Breast epithelium (tissue), 4 donors: ENCODE results near the gene CEACAM5. TPM values are rescaled to one million over a fixed set of nuclear protein-coding genes. Genes with fewer than 3 reads are reported as not detected.
"Not testable (repeated sequence)": the region's sequence is repeated elsewhere in the genome, so short reads cannot be mapped to it uniquely, and the experiment has no call there.

ENCODE experiments used
- DNase-seq, 2 donors: peaks; one replicate each; pipeline ENCODE4 v3.0.0-alpha.2; 2019; ENCODE audit warnings: low spot score in 2 of 2
- H3K27ac ChIP-seq, 2 donors: fragments of 200-600 bp; sonication (generic) in 1 of 2; one replicate each; pipeline ENCODE4 v1.5.1; 2016 to 2019; ENCODE audit warnings: mild to moderate bottlenecking in 1 of 2
- H3K27me3 ChIP-seq, 2 donors: fragments of 200-600 bp; sonication (generic) in 1 of 2; one replicate each; pipeline versions ENCODE4 v1.5.1 to v1.6.0; 2017 to 2019; ENCODE audit warnings: control low read depth in 1 of 2, mild to moderate bottlenecking in 1 of 2
- H3K36me3 ChIP-seq: fragments of 200-600 bp; one replicate; pipeline ENCODE4 v1.5.1; 2019
- H3K4me1 ChIP-seq, 2 donors: fragments of 200-600 bp; sonication (generic); one replicate each; pipeline ENCODE4 v1.5.1; 2016 to 2019; ENCODE audit warnings: control low read depth in 1 of 2
- H3K4me3 ChIP-seq, 3 donors: fragments of 200-600 bp; sonication (generic); 1 replicate in 2 of 3; 2 replicates in 1 of 3; pipeline ENCODE4 v1.5.1; 2016 to 2019; ENCODE audit warnings: mild to moderate bottlenecking in 3 of 3, moderate library complexity in 2 of 3
- H3K9me3 ChIP-seq, 2 donors: fragments of 200-600 bp; sonication (generic) in 1 of 2; one replicate each; pipeline ENCODE4 v1.5.1; 2016 to 2019; ENCODE audit warnings: control low read depth in 1 of 2
- POLR2A ChIP-seq: fragments of 450-650 bp; IDR thresholded peaks from one replicate; pipeline ENCODE4 v1.6.1; 2016; ENCODE audit warnings: antibody characterized with exemption, mild to moderate bottlenecking, moderate library complexity
- POLR2AphosphoS5 ChIP-seq, 3 donors: sonication (generic); formaldehyde crosslinking; IDR thresholded peaks; one replicate each; pipeline ENCODE4 v1.6.1; 2017; ENCODE audit warnings: antibody characterized with exemption in 3 of 3
- intact Hi-C: fragments of 100-400 bp; cut with DNase I; formaldehyde crosslinking; loops from one replicate; pipeline ENCODE4 v1.15.1; 2023; ENCODE audit warnings: low total_unique reads
- total RNA-seq, 3 donors: library from RNA; depleted of rRNA; stranded (reverse); fragments of >200 nt; gene quantifications; one replicate each; pipeline ENCODE4 v1.1.0, GENCODE V29; 2016
- TF ChIP-seq, protein P1 (sequence below), 3 donors: fragments of 450-650 bp; IDR thresholded peaks; one replicate each; pipeline ENCODE4 v1.5.1; 2016 to 2017; ENCODE audit warnings: antibody characterized with exemption in 3 of 3, mild to moderate bottlenecking in 3 of 3, moderate library complexity in 3 of 3

The CEACAM5 gene
- total RNA-seq, 3 donors from 2014 or later, result 27.2 TPM; not detected in 2

DNA sequence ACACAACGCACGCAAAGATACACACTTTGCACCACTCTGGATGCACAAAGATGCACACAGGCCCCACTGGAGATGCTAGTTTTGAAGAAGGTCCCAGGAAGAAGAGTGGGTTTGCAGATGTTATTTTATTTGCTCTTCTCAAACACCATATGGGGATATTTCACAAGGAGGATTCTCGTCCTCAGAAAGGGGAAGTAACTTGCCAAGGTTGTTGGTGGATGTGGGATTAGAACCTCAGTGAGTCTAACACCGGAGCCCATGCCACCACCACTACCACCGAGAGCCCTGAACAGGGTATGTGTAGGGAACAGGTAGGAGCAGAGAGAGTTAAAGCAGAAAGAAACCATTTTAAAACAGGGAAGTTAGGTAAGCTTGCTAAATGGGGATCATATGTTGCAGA is 37.3 kb downstream of the CEACAM5 start:
- Histone ChIP-seq H3K4me3 (no peak overlapping the region), H3K9me3 (no peaks in the 10 kb centered on the region), H3K27me3 (peaks cover 0 to 9% of the 10 kb centered on the region in 2 donors), H3K27ac (no peak overlapping the region), H3K36me3 (no peaks in the 10 kb centered on the region), H3K4me1 (no peaks in the 10 kb centered on the region)
- no peak for DNase-seq
- TF ChIP-seq POLR2AphosphoS5 (IDR thresholded peaks at IDR 0.05), result no peak
- TF ChIP-seq, protein P1, sequence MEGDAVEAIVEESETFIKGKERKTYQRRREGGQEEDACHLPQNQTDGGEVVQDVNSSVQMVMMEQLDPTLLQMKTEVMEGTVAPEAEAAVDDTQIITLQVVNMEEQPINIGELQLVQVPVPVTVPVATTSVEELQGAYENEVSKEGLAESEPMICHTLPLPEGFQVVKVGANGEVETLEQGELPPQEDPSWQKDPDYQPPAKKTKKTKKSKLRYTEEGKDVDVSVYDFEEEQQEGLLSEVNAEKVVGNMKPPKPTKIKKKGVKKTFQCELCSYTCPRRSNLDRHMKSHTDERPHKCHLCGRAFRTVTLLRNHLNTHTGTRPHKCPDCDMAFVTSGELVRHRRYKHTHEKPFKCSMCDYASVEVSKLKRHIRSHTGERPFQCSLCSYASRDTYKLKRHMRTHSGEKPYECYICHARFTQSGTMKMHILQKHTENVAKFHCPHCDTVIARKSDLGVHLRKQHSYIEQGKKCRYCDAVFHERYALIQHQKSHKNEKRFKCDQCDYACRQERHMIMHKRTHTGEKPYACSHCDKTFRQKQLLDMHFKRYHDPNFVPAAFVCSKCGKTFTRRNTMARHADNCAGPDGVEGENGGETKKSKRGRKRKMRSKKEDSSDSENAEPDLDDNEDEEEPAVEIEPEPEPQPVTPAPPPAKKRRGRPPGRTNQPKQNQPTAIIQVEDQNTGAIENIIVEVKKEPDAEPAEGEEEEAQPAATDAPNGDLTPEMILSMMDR (IDR thresholded peaks at IDR 0.05), result no peak
- no peak for TF ChIP-seq POLR2A
- intact Hi-C loops, result no loop called here

DNA sequence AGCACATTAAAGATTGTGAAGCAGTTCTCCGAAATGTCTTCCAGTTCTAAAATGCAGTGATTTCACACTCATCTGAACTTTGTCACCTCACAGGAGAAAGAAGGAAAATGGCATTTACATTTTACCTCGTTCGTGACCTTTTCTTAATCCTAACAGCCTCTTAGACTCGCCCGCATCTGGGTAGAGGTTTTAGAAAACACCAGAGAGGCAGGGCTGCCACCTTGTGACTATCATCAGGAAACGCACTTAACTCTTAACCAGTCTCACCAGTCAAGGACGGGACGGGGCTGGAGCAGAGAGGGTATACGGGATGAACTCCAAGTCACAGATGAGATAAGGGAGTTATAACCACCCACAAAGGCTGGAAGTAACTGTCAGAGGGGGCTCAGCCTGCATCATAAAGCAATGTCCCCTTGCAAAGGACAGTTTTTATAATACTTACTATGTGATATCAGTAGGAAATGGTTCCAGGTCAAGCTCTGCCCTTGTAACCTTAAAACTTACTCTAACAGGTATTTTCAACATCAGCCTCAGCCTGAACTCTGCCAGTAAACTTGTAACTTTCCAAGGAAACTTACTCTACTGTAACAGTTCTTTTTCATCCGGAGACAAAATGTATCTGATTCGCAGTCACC is 38.3 kb downstream of the CEACAM5 start:
- Histone ChIP-seq H3K4me1 (no peaks in the 10 kb centered on the region), H3K27me3 (peaks cover 0 to 9% of the 10 kb centered on the region in 2 donors), H3K9me3 (no peaks in the 10 kb centered on the region), H3K27ac (no peak overlapping the region), H3K4me3 (no peak overlapping the region), H3K36me3 (no peaks in the 10 kb centered on the region)
- intact Hi-C loops, result no loop called here
- TF ChIP-seq, protein P1 (IDR thresholded peaks at IDR 0.05), result peak in 2 of 3 donors; percentile 49 to 50
- TF ChIP-seq POLR2A, result no peak
- DNase-seq, result no peak

DNA sequence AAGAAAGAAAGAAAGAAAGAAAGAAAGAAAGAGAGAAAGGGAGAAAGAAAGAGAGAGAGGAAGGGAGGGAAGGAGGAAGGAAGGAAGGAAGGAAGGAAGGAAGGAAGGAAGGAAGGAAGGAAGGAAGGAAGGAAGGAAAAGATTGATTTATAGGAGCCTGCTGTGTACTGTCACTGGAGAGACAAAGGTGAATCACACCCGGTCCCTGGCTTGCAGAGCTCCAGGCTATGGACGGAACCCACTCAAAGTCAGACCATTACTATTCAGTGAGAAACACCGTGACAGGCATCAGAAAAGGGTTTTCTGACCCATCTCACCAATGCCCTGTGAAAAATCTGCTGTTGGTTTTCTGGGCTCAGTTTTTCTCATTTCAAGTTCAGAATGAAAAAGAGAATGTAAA is 39.6 kb downstream of the CEACAM5 start:
- Histone ChIP-seq H3K4me3 (no peak overlapping the region), H3K9me3 (no peaks in the 10 kb centered on the region), H3K27me3 (peaks cover 0 to 9% of the 10 kb centered on the region in 2 donors), H3K36me3 (no peaks in the 10 kb centered on the region), H3K4me1 (no peaks in the 10 kb centered on the region), H3K27ac (no peak overlapping the region)
- intact Hi-C loops, result no loop called here
- TF ChIP-seq, protein P1 (IDR thresholded peaks at IDR 0.05), result no peak
- TF ChIP-seq POLR2A (no peak), POLR2AphosphoS5 (IDR thresholded peaks at IDR 0.05) (no peak)
- DNase-seq, result no peak

- H3K4me1 ChIP-seq, H3K27me3 ChIP-seq, H3K36me3 ChIP-seq, H3K9me3 ChIP-seq, H3K4me3 ChIP-seq, intact Hi-C loops, DNase-seq: not testable (repeated sequence)
- peak overlapping the region; percentile 20 to 40 for H3K27ac ChIP-seq
Measured at GRCh38 chr19:41750248-41751134, 42.1 kb downstream of the CEACAM5 start.

- no peak for TF ChIP-seq POLR2AphosphoS5 (IDR thresholded peaks at IDR 0.05)
- TF ChIP-seq, protein P1 (IDR thresholded peaks at IDR 0.05), result peak; percentile 19 to 62 (median 39)
Measured at GRCh38 chr19:41753159-41753558, 44.7 kb downstream of the CEACAM5 start.

More at GRCh38 chr19:41753159-41753558, 44.7 kb downstream of the CEACAM5 start:
- Histone ChIP-seq H3K27ac (peak overlapping the region in 1 of 2 donors; percentile 49), H3K9me3 (no peaks in the 10 kb centered on the region), H3K27me3 (no peaks in the 10 kb centered on the region), H3K36me3 (no peaks in the 10 kb centered on the region), H3K4me1 (no peaks in the 10 kb centered on the region), H3K4me3 (no peak overlapping the region)
- intact Hi-C loops, result no loop called here
- peak; percentile 44 to 74 for DNase-seq
